Ishikawa (cell line): Measurements from ENCODE around the gene GPR150.

Source experiments
- CEBPB ChIP-seq: IDR thresholded peaks from 2 replicates; pipeline ENCODE4 v1.6.1; 2012
- CREB1 ChIP-seq: IDR thresholded peaks from 2 replicates; pipeline ENCODE4 v1.6.1; 2012; ENCODE audit warnings: low read depth
- EGR1 ChIP-seq: IDR thresholded peaks from 2 replicates; pipeline ENCODE4 v1.6.1; 2012
- EP300 ChIP-seq: IDR thresholded peaks from 2 replicates; pipeline ENCODE4 v1.6.1; 2012; ENCODE audit warnings: borderline replicate concordance
- FOXM1 ChIP-seq: IDR thresholded peaks from 2 replicates; pipeline ENCODE4 v1.6.1; 2012; ENCODE audit warnings: low read depth, borderline replicate concordance
- MAX ChIP-seq: IDR thresholded peaks from 2 replicates; pipeline ENCODE4 v1.6.1; 2012
- NFIC ChIP-seq: IDR thresholded peaks from 2 replicates; pipeline ENCODE4 v1.6.1; 2012
- RAD21 ChIP-seq: IDR thresholded peaks from 2 replicates; pipeline ENCODE4 v1.6.1; 2012; ENCODE audit warnings: low read depth
- REST ChIP-seq: IDR thresholded peaks from 2 replicates; pipeline ENCODE4 v1.6.1; 2012; ENCODE audit warnings: low read depth, mild to moderate bottlenecking
- TAF1 ChIP-seq: IDR thresholded peaks from 2 replicates; pipeline ENCODE4 v1.6.1; 2012; ENCODE audit warnings: low read depth, mild to moderate bottlenecking
- TEAD4 ChIP-seq: IDR thresholded peaks from 2 replicates; pipeline ENCODE4 v1.6.1; 2012
- USF1 ChIP-seq: IDR thresholded peaks from 2 replicates; pipeline ENCODE4 v1.6.1; 2012
- YY1 ChIP-seq: IDR thresholded peaks from 2 replicates; pipeline ENCODE4 v1.6.1; 2012; ENCODE audit warnings: low read depth
- ZBTB7A ChIP-seq: IDR thresholded peaks from 2 replicates; pipeline ENCODE4 v1.6.1; 2012; ENCODE audit warnings: low read depth

GPR150 gene

GRCh38 chr5:95630394-95630917 lies 10.6 kb downstream of the GPR150 start:
- TF ChIP-seq MAX: no peak
- TF ChIP-seq USF1: peak; percentile 28; the same call in 1 of the 2 replicates

- TF ChIP-seq FOXM1: no peak
- 0 out of 2 replicates have a peak, but pooled peaks have one; percentile 12 for TF ChIP-seq NFIC
- no peak for TF ChIP-seq EGR1
Observed at GRCh38 chr5:95631255-95631958, 11.5 kb downstream of the GPR150 start.

- TF ChIP-seq EP300: no peak
- no peak for TF ChIP-seq TAF1
- no peak for TF ChIP-seq ZBTB7A
- no peak for TF ChIP-seq EGR1
- TF ChIP-seq NFIC: no peak
- no peak for TF ChIP-seq REST
- TF ChIP-seq RAD21: no peak
- TF ChIP-seq USF1: no peak
- TF ChIP-seq YY1: no peak
- no peak for TF ChIP-seq FOXM1
- no peak for TF ChIP-seq CREB1
Observed at GRCh38 chr5:95631991-95632675, 12.2 kb downstream of the GPR150 start.

GRCh38 chr5:95633671-95634070 lies 13.8 kb downstream of the GPR150 start:
- TF ChIP-seq ZBTB7A (no peak), RAD21 (no peak), EGR1 (no peak)

- no peak for TF ChIP-seq NFIC
- TF ChIP-seq TAF1: no peak
- no peak for TF ChIP-seq EGR1
- TF ChIP-seq CREB1: no peak
- TF ChIP-seq CEBPB: no peak
Observed at GRCh38 chr5:95634081-95634480, 14.2 kb downstream of the GPR150 start.

- TF ChIP-seq CREB1 (no peak), CEBPB (no peak)
Observed at GRCh38 chr5:95638632-95639031, 18.7 kb downstream of the GPR150 start.

GRCh38 chr5:95641741-95642220 lies 21.9 kb downstream of the GPR150 start:
- no peak for TF ChIP-seq REST
- no peak for TF ChIP-seq FOXM1
- TF ChIP-seq TEAD4: no peak
- no peak for TF ChIP-seq TAF1
- no peak for TF ChIP-seq EGR1
- no peak for TF ChIP-seq NFIC
- TF ChIP-seq RAD21: no peak
- TF ChIP-seq EP300: no peak
- no peak for TF ChIP-seq ZBTB7A
- no peak for TF ChIP-seq CEBPB
